Smooth muscle cell (in vitro differentiated cells): ENCODE measurements around the gene SLC30A7. TPM values are rescaled to one million over a fixed set of nuclear protein-coding genes. Genes with fewer than 3 reads are reported as not detected.

Source experiments
- DNase-seq: peaks from one replicate; lab custom pipeline; 2025; ENCODE audit not compliant: unreplicated experiment; lab: John Stamatoyannopoulos, UW
- H2AFZ ChIP-seq: fragments of 200-600 bp; sonication (generic); 2 replicates; pipeline ENCODE4 v1.6.0; 2016; ENCODE audit warnings: antibody characterized with exemption, low read depth, mild to moderate bottlenecking
- H3F3A ChIP-seq: fragments of 200-600 bp; sonication (generic); 2 replicates; pipeline ENCODE4 v1.6.0; 2017; ENCODE audit warnings: antibody characterized with exemption, low read depth
- H3K27ac ChIP-seq: fragments of 200-600 bp; sonication (generic); 2 replicates; pipeline ENCODE4 v1.5.1; 2016; ENCODE audit warnings: low read depth, mild to moderate bottlenecking
- H3K27me3 ChIP-seq: fragments of 200-600 bp; sonication (generic); 2 replicates; pipeline ENCODE4 v1.6.1; 2016; ENCODE audit warnings: low read depth, mild to moderate bottlenecking
- H3K36me3 ChIP-seq: fragments of 200-600 bp; sonication (generic); 2 replicates; pipeline ENCODE4 v1.5.1; 2016; ENCODE audit warnings: low read depth
- H3K4me1 ChIP-seq: fragments of 200-600 bp; sonication (generic); 2 replicates; pipeline ENCODE4 v1.5.1; 2016; ENCODE audit warnings: low read depth
- H3K4me2 ChIP-seq: fragments of 200-600 bp; sonication (generic); 2 replicates; pipeline ENCODE4 v1.6.0; 2016; ENCODE audit warnings: mild to moderate bottlenecking
- H3K4me3 ChIP-seq: fragments of 200-600 bp; sonication (generic); 2 replicates; pipeline ENCODE4 v1.5.1; 2016; ENCODE audit warnings: mild to moderate bottlenecking
- H3K79me2 ChIP-seq: fragments of 200-600 bp; sonication (generic); 2 replicates; pipeline ENCODE4 v1.6.0; 2016; ENCODE audit warnings: low read depth, mild to moderate bottlenecking
- H3K9ac ChIP-seq: fragments of 200-600 bp; sonication (generic); 2 replicates; pipeline ENCODE4 v1.6.0; 2016; ENCODE audit warnings: low read depth
- H3K9me3 ChIP-seq: fragments of 200-600 bp; sonication (generic); replicated peaks from 2 replicates; pipeline ENCODE4 v1.5.1; 2016; ENCODE audit warnings: low read depth
- H4K20me1 ChIP-seq: fragments of 200-600 bp; sonication (generic); 2 replicates; pipeline ENCODE4 v1.6.0; 2016; ENCODE audit warnings: low read depth
- CTCF ChIP-seq: fragments of 200-600 bp; sonication (generic); IDR thresholded peaks from 2 replicates; pipeline ENCODE4 v1.5.1; 2017; ENCODE audit warnings: borderline replicate concordance, mild to moderate bottlenecking, antibody characterized with exemption; ENCODE audit not compliant: insufficient read depth, poor library complexity, severe bottlenecking
- WGBS: methylation state at CpG from one replicate; pipeline ENCODE4 v1.1.7; 2016; ENCODE audit warnings: low lambda C conversion rate; 5-methylcytosine and 5-hydroxymethylcytosine counted together
- polyA plus RNA-seq: library from polyadenylated mRNA; unstranded; fragments of >200 nt; fragmentation: Nextera tagmentation; extraction: Ambion mirVana; gene quantifications from 2 replicates; pipeline ENCODE4 v1.2.1, GENCODE V29; 2016
- total RNA-seq: library from RNA; depleted of rRNA; stranded (reverse); fragments of >200 nt; gene quantifications from 2 replicates; pipeline ENCODE4 v1.2.3, GENCODE V29; 2014

SLC30A7 gene
- total and polyA plus RNA-seq, 2 experiments from 2014 or later, result 22.0 to 59.0 TPM

- no peak overlapping the region for H3K9ac ChIP-seq
- no peak for DNase-seq
- no peaks in the 10 kb centered on the region for H3K27me3 ChIP-seq
- WGBS, result 16% methylated on average over 2 of the region's 2 CpGs
- TF ChIP-seq CTCF, result no peak
- no peak overlapping the region for H2AFZ ChIP-seq
- no peaks in the 10 kb centered on the region for H3K79me2 ChIP-seq
- no peaks in the 10 kb centered on the region for H3K36me3 ChIP-seq
- H3F3A ChIP-seq, result no peaks in the 10 kb centered on the region
- H3K4me1 ChIP-seq, result no peaks in the 10 kb centered on the region
- no peaks in the 10 kb centered on the region for H4K20me1 ChIP-seq
- H3K4me3 ChIP-seq, result no peak overlapping the region
- H3K4me2 ChIP-seq, result no peak overlapping the region
- H3K27ac ChIP-seq, result no peak overlapping the region
- H3K9me3 ChIP-seq, result no peaks in the 10 kb centered on the region
Measured at GRCh38 chr1:101002551-101002950, 106.7 kb downstream of the SLC30A7 start.

GRCh38 chr1:101003012-101003650 is 107.2 kb downstream of the SLC30A7 start:
- Histone ChIP-seq H3K4me1 (no peaks in the 10 kb centered on the region), H3K36me3 (no peaks in the 10 kb centered on the region), H2AFZ (no peak overlapping the region), H3K4me2 (no peak overlapping the region), H3K9me3 (no peaks in the 10 kb centered on the region), H3K27ac (no peak overlapping the region), H3K4me3 (no peak overlapping the region), H3K27me3 (no peaks in the 10 kb centered on the region), H3F3A (no peaks in the 10 kb centered on the region), H4K20me1 (no peaks in the 10 kb centered on the region), H3K79me2 (no peaks in the 10 kb centered on the region), H3K9ac (no peak overlapping the region)
- TF ChIP-seq CTCF, result no peak
- WGBS, result 100% methylated on average over 1 of the region's 1 CpG
- no peak for DNase-seq

- DNase-seq, result no peak
- H3K79me2 ChIP-seq, result no peaks in the 10 kb centered on the region
- H3K27me3 ChIP-seq, result no peaks in the 10 kb centered on the region
- no peak for TF ChIP-seq CTCF
- no peaks in the 10 kb centered on the region for H4K20me1 ChIP-seq
- H3K4me2 ChIP-seq, result no peak overlapping the region
- H3F3A ChIP-seq, result no peaks in the 10 kb centered on the region
- no peaks in the 10 kb centered on the region for H3K4me1 ChIP-seq
- H2AFZ ChIP-seq, result no peak overlapping the region
- H3K9ac ChIP-seq, result no peak overlapping the region
- no peak overlapping the region for H3K4me3 ChIP-seq
- no peaks in the 10 kb centered on the region for H3K36me3 ChIP-seq
- no peaks in the 10 kb centered on the region for H3K9me3 ChIP-seq
- H3K27ac ChIP-seq, result no peak overlapping the region
- WGBS, result 80% methylated on average over 1 of the region's 1 CpG
Measured at GRCh38 chr1:101004061-101004460, 108.2 kb downstream of the SLC30A7 start.

- Histone ChIP-seq H3K9me3 (no peaks in the 10 kb centered on the region), H3K4me1 (no peaks in the 10 kb centered on the region), H2AFZ (no peak overlapping the region), H3K9ac (no peak overlapping the region), H4K20me1 (no peaks in the 10 kb centered on the region), H3F3A (no peaks in the 10 kb centered on the region), H3K4me3 (no peak overlapping the region), H3K4me2 (no peak overlapping the region), H3K36me3 (no peaks in the 10 kb centered on the region), H3K27ac (no peak overlapping the region), H3K27me3 (no peaks in the 10 kb centered on the region), H3K79me2 (no peaks in the 10 kb centered on the region)
- WGBS, result 86% methylated on average over 3 of the region's 3 CpGs
- no peak for DNase-seq
- no peak for TF ChIP-seq CTCF
Measured at GRCh38 chr1:101004670-101005069, 108.8 kb downstream of the SLC30A7 start.
